H1 (cell line): ENCODE measurements around the gene GABPB2. TPM values are rescaled to one million over a fixed set of nuclear protein-coding genes. Genes with fewer than 3 reads are reported as not detected.

ENCODE experiments used
- CTCF ChIA-PET: fragments of 300-600 bp; sonication (Branson Sonifier 250); formaldehyde crosslinking; loops from one replicate; lab custom pipeline; 2021; ENCODE audit not compliant: partially characterized antibody; lab: Charles Lee
- POLR2A ChIA-PET: fragments of 300-600 bp; sonication (Branson Sonifier 250); formaldehyde crosslinking; loops from one replicate; lab custom pipeline; 2021; ENCODE audit warnings: inconsistent platforms; ENCODE audit not compliant: partially characterized antibody; lab: Charles Lee
- DNase-seq, 2 experiments: peaks; one replicate each; pipeline versions ENCODE4 v3.0.0 to v3.0.0-alpha.2; 2010 to 2022; ENCODE audit warnings: low spot score in 2 of 2, low read depth in 1 of 2, mixed read lengths in 1 of 2
- FAIRE-seq: peaks from 2 replicates; lab custom pipeline; 2011; peaks lifted over from hg19 to GRCh38; lab: Jason Lieb, UNC
- H2AFZ ChIP-seq: 2 replicates; pipeline ENCODE4 v1.8.1; 2012; ENCODE audit warnings: low read length, inconsistent platforms
- H2AK5ac ChIP-seq: 2 replicates; pipeline ENCODE4 v1.6.1; 2013; ENCODE audit warnings: low read depth, low read length
- H2BK120ac ChIP-seq: replicated peaks from 2 replicates; pipeline ENCODE3; 2013; ENCODE audit warnings: low read depth, low read length, inconsistent platforms
- H2BK12ac ChIP-seq: 2 replicates; pipeline ENCODE4 v1.6.1; 2013; ENCODE audit warnings: low read depth, low read length
- H2BK15ac ChIP-seq: 2 replicates; pipeline ENCODE4 v1.6.1; 2013; ENCODE audit warnings: low read length
- H2BK20ac ChIP-seq: 2 replicates; pipeline ENCODE4 v1.6.1; 2013; ENCODE audit warnings: low read length
- H2BK5ac ChIP-seq: 2 replicates; pipeline ENCODE4 v1.6.1; 2013; ENCODE audit warnings: low read depth, low read length
- H3K14ac ChIP-seq: 2 replicates; pipeline ENCODE4 v1.6.1; 2013; ENCODE audit warnings: inconsistent platforms; ENCODE audit not compliant: insufficient read length
- H3K18ac ChIP-seq: 2 replicates; pipeline ENCODE4 v1.6.1; 2013; ENCODE audit warnings: low read length; ENCODE audit errors: extremely low read depth
- H3K23ac ChIP-seq: 2 replicates; pipeline ENCODE4 v1.6.1; 2013; ENCODE audit warnings: inconsistent platforms; ENCODE audit not compliant: insufficient read length
- H3K23me2 ChIP-seq: 2 replicates; pipeline ENCODE4 v1.6.1; 2013; ENCODE audit warnings: low read depth, low read length
- H3K27ac ChIP-seq: 2 replicates; pipeline ENCODE4 v1.6.1; 2011; ENCODE audit warnings: low read depth, low read length, inconsistent platforms
- H3K27me3 ChIP-seq, 4 experiments: replicated peaks in 1 of 4; 1 replicate in 1 of 4; 2 replicates in 3 of 4; pipeline versions ENCODE4 v1.6.1 to v1.8.1; 2011 to 2013; ENCODE audit warnings: low read length in 3 of 4, mild to moderate bottlenecking in 3 of 4, inconsistent platforms in 2 of 4, mixed read lengths in 2 of 4, moderate library complexity in 1 of 4; ENCODE audit not compliant: control insufficient read depth in 3 of 4, insufficient read depth in 3 of 4; ENCODE audit errors: extremely low read depth in 1 of 4
- H3K36me3 ChIP-seq, 4 experiments: 2 replicates each; pipeline versions ENCODE4 v1.6.1 to v1.8.1; 2011 to 2013; ENCODE audit warnings: mild to moderate bottlenecking in 4 of 4, low read length in 3 of 4, moderate library complexity in 2 of 4, control low read depth in 1 of 4, inconsistent platforms in 1 of 4; ENCODE audit not compliant: insufficient read depth in 4 of 4, control insufficient read depth in 2 of 4
- H3K4ac ChIP-seq: replicated peaks from 2 replicates; pipeline ENCODE3; 2013; ENCODE audit warnings: low read length, low read depth, mixed read lengths, inconsistent platforms; ENCODE audit not compliant: insufficient read length
- H3K4me1 ChIP-seq, 4 experiments: replicated peaks in 1 of 4; 1 replicate in 1 of 4; 2 replicates in 3 of 4; pipeline versions ENCODE4 v1.6.1 to v1.8.1; 2011 to 2013; ENCODE audit warnings: low read length in 3 of 4, inconsistent platforms in 2 of 4, mixed read lengths in 1 of 4; ENCODE audit not compliant: insufficient read depth in 4 of 4, control insufficient read depth in 3 of 4
- H3K4me2 ChIP-seq, 2 experiments: 2 replicates each; pipeline versions ENCODE4 v1.6.1 to v1.8.1; 2011 to 2013; ENCODE audit warnings: low read depth in 2 of 2, low read length in 2 of 2, control low read depth in 1 of 2, inconsistent platforms in 1 of 2, mild to moderate bottlenecking in 1 of 2; ENCODE audit not compliant: insufficient read depth in 1 of 2
- H3K4me3 ChIP-seq, 4 experiments: fragments of 200-600, 300-600 bp in 1 of 4; sonication (generic), shearing (Covaris generic), sonication (Bioruptor Twin) in 1 of 4; 2 replicates each; pipeline versions ENCODE4 v1.5.1 to v1.8.1; 2011 to 2016; ENCODE audit warnings: low read length in 4 of 4, low read depth in 3 of 4, control low read depth in 2 of 4, inconsistent platforms in 2 of 4, mild to moderate bottlenecking in 2 of 4, mixed read lengths in 1 of 4, moderate library complexity in 1 of 4; ENCODE audit not compliant: insufficient read depth in 2 of 4; ENCODE audit errors: extremely low read depth in 1 of 4
- H3K56ac ChIP-seq: replicated peaks from 2 replicates; pipeline ENCODE3; 2013; ENCODE audit warnings: low read depth, mild to moderate bottlenecking, mixed read lengths, low read length, inconsistent platforms; ENCODE audit not compliant: insufficient read length
- H3K79me1 ChIP-seq: 2 replicates; pipeline ENCODE4 v1.6.1; 2013; ENCODE audit warnings: low read depth, low read length, control low read depth
- H3K79me2 ChIP-seq, 2 experiments: 2 replicates each; pipeline versions ENCODE4 v1.6.1 to v1.8.1; 2012 to 2013; ENCODE audit warnings: low read length in 2 of 2, mild to moderate bottlenecking in 2 of 2, inconsistent platforms in 1 of 2; ENCODE audit not compliant: insufficient read depth in 2 of 2, control insufficient read depth in 1 of 2
- H3K9ac ChIP-seq, 4 experiments: replicated peaks in 1 of 4; 1 replicate in 1 of 4; 2 replicates in 3 of 4; pipeline versions ENCODE4 v1.6.1 to v1.8.1; 2011 to 2013; ENCODE audit warnings: low read depth in 3 of 4, low read length in 3 of 4, control low read depth in 2 of 4, mild to moderate bottlenecking in 2 of 4, moderate library complexity in 2 of 4, inconsistent platforms in 1 of 4; ENCODE audit errors: extremely low read depth in 1 of 4
- H3K9me3 ChIP-seq, 2 experiments: 2 replicates each; pipeline versions ENCODE4 v1.6.1 to v1.8.1; 2012 to 2013; ENCODE audit warnings: mild to moderate bottlenecking in 2 of 2, moderate library complexity in 2 of 2, control low read depth in 1 of 2, inconsistent platforms in 1 of 2, low read depth in 1 of 2, low read length in 1 of 2, mixed read lengths in 1 of 2; ENCODE audit not compliant: insufficient read depth in 2 of 2
- H4K20me1 ChIP-seq, 2 experiments: replicated peaks in 1 of 2; 2 replicates each; pipeline versions ENCODE3 to v1.8.1; 2011 to 2013; ENCODE audit warnings: inconsistent platforms in 2 of 2, low read length in 2 of 2, mild to moderate bottlenecking in 1 of 2; ENCODE audit not compliant: insufficient read depth in 2 of 2, control insufficient read depth in 1 of 2
- H4K5ac ChIP-seq: 2 replicates; pipeline ENCODE4 v1.6.1; 2013; ENCODE audit warnings: low read length, low read depth, mixed read lengths, inconsistent platforms; ENCODE audit not compliant: insufficient read length
- H4K8ac ChIP-seq: 2 replicates; pipeline ENCODE4 v1.8.0; 2013; ENCODE audit warnings: mild to moderate bottlenecking, moderate library complexity, low read length, inconsistent platforms; ENCODE audit not compliant: insufficient read depth; ENCODE audit errors: extremely low read depth
- H4K91ac ChIP-seq: replicated peaks from 2 replicates; pipeline ENCODE3; 2013; ENCODE audit warnings: low read length, mixed read lengths, inconsistent platforms; ENCODE audit not compliant: insufficient read length
- BCL11A ChIP-seq, 2 experiments: IDR thresholded peaks; one replicate each; pipeline ENCODE4 v1.6.1; 2011; ENCODE audit warnings: low read depth in 2 of 2, low read length in 2 of 2, mild to moderate bottlenecking in 2 of 2
- PHF8 ChIP-seq: fragments of 200-600 bp; sonication (generic); conservative IDR thresholded peaks from 2 replicates; pipeline ENCODE4 v1.7.1; 2012; ENCODE audit warnings: low read depth, mild to moderate bottlenecking, inconsistent platforms, low read length, moderate library complexity
- WGBS, 2 experiments: shearing (Covaris generic) in 1 of 2; methylation state at CpG; one replicate each; pipeline versions ENCODE4 v1.1.6 to v1.1.7; 2013 to 2015; ENCODE audit warnings: low lambda C conversion rate in 2 of 2, mixed read lengths in 2 of 2, inconsistent platforms in 1 of 2, low coverage in 1 of 2, missing lambda C conversion rate in 1 of 2; ENCODE audit not compliant: insufficient replicate concordance in 2 of 2, insufficient coverage in 1 of 2, insufficient read length in 1 of 2; ENCODE audit errors: extremely low coverage in 1 of 2, missing lambda C conversion rate in 1 of 2; 5-methylcytosine and 5-hydroxymethylcytosine counted together
- polyA plus RNA-seq, 7 experiments: library from polyadenylated mRNA; depleted of rRNA in 3 of 7; stranded (reverse) in 5 of 7; unstranded in 2 of 7; fragments of >200 nt in 5 of 7; fragments of 200-250 nt in 2 of 7; gene quantifications; 1 replicate in 5 of 7; 2 replicates in 1 of 7; 4 replicates in 1 of 7; pipeline versions ENCODE4 v1.2.1 to v1.2.3, GENCODE V29; 2011 to 2013; ENCODE audit warnings: missing spikeins in 2 of 7, mixed read lengths in 2 of 7
- total RNA-seq: library from RNA; stranded (reverse); fragmentation: NEBNext Ultra II Directional; extraction: Animal tissue kit (Norgen Biotek cat#: 25700); gene quantifications from 2 replicates; pipeline ENCODE4 v1.2.1, GENCODE V29; 2021

GABPB2 gene
- total and polyA plus RNA-seq, 2 of the 8 experiments (the other 6 are each of a cell fraction or from before 2014, with no cell fraction given), result 1.8 to 2.4 TPM

DNA sequence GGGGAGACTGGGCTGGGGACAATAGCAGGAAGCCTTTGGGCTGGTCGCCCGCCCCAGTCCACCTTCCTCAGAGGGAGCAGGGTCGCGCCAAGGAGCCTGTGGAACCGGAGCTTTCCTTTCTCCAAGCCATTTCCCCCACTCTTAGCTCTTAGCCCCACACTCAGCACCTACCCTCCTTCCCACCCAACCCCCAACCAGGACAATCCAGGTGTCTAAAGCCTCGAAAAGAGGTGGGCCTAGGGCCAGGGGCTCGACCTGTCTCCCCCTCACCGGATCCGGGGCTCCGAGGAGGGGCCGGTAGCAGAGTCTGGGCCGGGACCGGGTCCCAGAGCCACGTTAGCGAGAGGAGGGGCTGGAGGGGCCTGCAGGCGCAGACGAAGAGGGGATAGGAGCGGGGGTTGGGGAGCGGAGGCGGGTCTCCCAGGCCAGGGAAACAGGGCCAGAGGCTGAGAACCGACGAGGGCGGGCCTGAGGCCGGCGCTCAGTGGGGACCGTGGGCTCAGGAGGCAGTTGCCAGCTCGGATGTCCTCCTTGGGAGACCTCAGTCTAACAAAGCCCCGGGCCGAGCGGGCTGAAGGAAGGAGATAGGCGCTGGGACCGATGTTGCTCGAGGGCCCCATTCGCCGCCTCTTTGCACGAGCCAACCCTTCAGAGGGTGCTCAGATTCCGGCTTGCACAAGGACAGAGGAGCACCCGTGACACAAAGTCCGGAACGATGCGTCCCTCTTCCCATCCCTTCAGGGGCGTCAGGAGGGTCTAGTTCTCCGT, 74.9 kb downstream of the GABPB2 start:
- Histone ChIP-seq H3K27me3 (peaks cover 0 to 17% (median 8%) of the 10 kb centered on the region in 4 experiments; a peak in 5 of 7 replicates), H4K5ac (no peak overlapping the region), H4K8ac (0 out of 2 replicates have a peak overlapping the region, but pooled peaks have one; percentile 19), H3K79me2 (no peaks in the 10 kb centered on the region), H3K4me3 (peak overlapping the region; percentile 81 to 88 (median 85)), H3K36me3 (no peaks in the 10 kb centered on the region), H3K4ac (peak overlapping the region; percentile 72), H3K18ac (peak overlapping the region; percentile 73), H3K4me1 (peaks cover 15 to 31% (median 21%) of the 10 kb centered on the region in 4 experiments), H3K14ac (no peak overlapping the region), H2BK120ac (no peak overlapping the region), H4K20me1 (no peaks in the 10 kb centered on the region), H2BK20ac (no peak overlapping the region; the same call in 1 of the 2 replicates), H3K56ac (no peak overlapping the region), H3K27ac (no peak overlapping the region), H3K4me2 (peak overlapping the region; percentile 98 to 100), H2BK12ac (no peak overlapping the region; the same call in 1 of the 2 replicates), H3K23me2 (peaks cover 16% of the 10 kb centered on the region), H2AK5ac (no peak overlapping the region), H2BK5ac (peak overlapping the region; percentile 3; the same call in 1 of the 2 replicates), H3K23ac (no peak overlapping the region), H2BK15ac (peak overlapping the region; percentile 49; the same call in 1 of the 2 replicates), H3K79me1 (peaks cover 5% of the 10 kb centered on the region; the same call in 1 of the 2 replicates), H3K9ac (peak overlapping the region in 3 of 4 experiments; percentile 40 to 59 (median 54); a peak in 5 of 7 replicates), H4K91ac (peak overlapping the region; percentile 63), H3K9me3 (no peaks in the 10 kb centered on the region), H2AFZ (peak overlapping the region; percentile 38; the same call in 1 of the 2 replicates)
- DNase-seq (peak in 1 of 2 experiments; percentile 77), FAIRE-seq (no peak)
- WGBS, 2 experiments, result 3% methylated on average over 41 of the region's 43 CpGs; no CpG with 5 or more reads in 1 of the 2 experiments
- CTCF ChIA-PET, result interaction anchor here (0.7 to 4.7 kb wide), 7 partner anchors 10 to 54 kb away, joined by 3 to 54 read pairs (median 5); no protein-coding TSS in a partner anchor
- POLR2A ChIA-PET, result interaction anchor here (1.1 to 10.7 kb wide), 7 partner anchors 10 to 183 kb away, joined by 3 to 124 read pairs (median 6); partner anchors contain the start of genes LYSMD1, SCNM1 and TNFAIP8L2
- TF ChIP-seq BCL11A (IDR thresholded peaks at IDR 0.05; ENCODE audit: low read depth in 2 of 2, low read length in 2 of 2) (no peak), PHF8 (no peak)
